Ishikawa (cell line): Measurements from ENCODE around the gene AOX1.

ENCODE experiments used
- CEBPB ChIP-seq: IDR thresholded peaks from 2 replicates; pipeline ENCODE4 v1.6.1; 2012
- CREB1 ChIP-seq: IDR thresholded peaks from 2 replicates; pipeline ENCODE4 v1.6.1; 2012; ENCODE audit warnings: low read depth
- EP300 ChIP-seq: IDR thresholded peaks from 2 replicates; pipeline ENCODE4 v1.6.1; 2012; ENCODE audit warnings: borderline replicate concordance
- FOXM1 ChIP-seq: IDR thresholded peaks from 2 replicates; pipeline ENCODE4 v1.6.1; 2012; ENCODE audit warnings: low read depth, borderline replicate concordance
- MAX ChIP-seq: IDR thresholded peaks from 2 replicates; pipeline ENCODE4 v1.6.1; 2012
- NFIC ChIP-seq: IDR thresholded peaks from 2 replicates; pipeline ENCODE4 v1.6.1; 2012
- RAD21 ChIP-seq: IDR thresholded peaks from 2 replicates; pipeline ENCODE4 v1.6.1; 2012; ENCODE audit warnings: low read depth
- REST ChIP-seq: IDR thresholded peaks from 2 replicates; pipeline ENCODE4 v1.6.1; 2012; ENCODE audit warnings: low read depth, mild to moderate bottlenecking
- TAF1 ChIP-seq: IDR thresholded peaks from 2 replicates; pipeline ENCODE4 v1.6.1; 2012; ENCODE audit warnings: low read depth, mild to moderate bottlenecking
- TCF12 ChIP-seq: IDR thresholded peaks from 2 replicates; pipeline ENCODE4 v1.6.1; 2012; ENCODE audit warnings: low read depth
- TEAD4 ChIP-seq: IDR thresholded peaks from 2 replicates; pipeline ENCODE4 v1.6.1; 2012
- YY1 ChIP-seq: IDR thresholded peaks from 2 replicates; pipeline ENCODE4 v1.6.1; 2012; ENCODE audit warnings: low read depth
- ZBTB7A ChIP-seq: IDR thresholded peaks from 2 replicates; pipeline ENCODE4 v1.6.1; 2012; ENCODE audit warnings: low read depth

- TF ChIP-seq EP300 (no peak), TAF1 (no peak), MAX (no peak), TEAD4 (no peak), REST (no peak), CEBPB (no peak), ZBTB7A (no peak), RAD21 (no peak), CREB1 (no peak), YY1 (no peak), FOXM1 (no peak), NFIC (no peak), TCF12 (no peak)
These were observed at the start of gene AOX1 for GRCh38 chr2:200585730-200586643.
